Caco-2 (cell line): ENCODE results near the gene RHOBTB1. TPM values are rescaled to one million over a fixed set of nuclear protein-coding genes. Genes with fewer than 3 reads are reported as not detected.

Source experiments
- BruUV-seq: library from RNA; stranded (reverse); fragments of 400-500 nt; replicated peaks from 2 replicates; lab custom pipeline; 2021; lab: Mats Ljungman, UMichigan
- CTCF ChIA-PET: fragments of 300-600 bp; sonication (Branson Sonifier 250); formaldehyde crosslinking; loops from one replicate; lab custom pipeline; 2022; ENCODE audit warnings: antibody characterized with exemption; lab: Charles Lee
- POLR2A ChIA-PET: fragments of 300-600 bp; sonication (Branson Sonifier 250); formaldehyde crosslinking; loops from one replicate; lab custom pipeline; 2022; ENCODE audit warnings: antibody characterized with exemption; lab: Charles Lee
- DNase-seq, 2 experiments: peaks; one replicate each; pipeline versions ENCODE4 v3.0.0 to v3.0.0-alpha.2; 2020 to 2022
- H3K27me3 ChIP-seq: replicated peaks from 2 replicates; pipeline ENCODE4 v1.6.0; 2011; ENCODE audit warnings: low read length; ENCODE audit not compliant: control insufficient read depth, insufficient read depth
- H3K36me3 ChIP-seq: 2 replicates; pipeline ENCODE4 v1.5.1; 2011; ENCODE audit warnings: low read length; ENCODE audit not compliant: control insufficient read depth, insufficient read depth
- H3K4me1 ChIP-seq: fragments of 250-450 bp; sonication (Bioruptor Pico); 2 replicates; pipeline ENCODE4 v1.5.1; 2020; ENCODE audit warnings: mild to moderate bottlenecking
- H3K4me3 ChIP-seq: 2 replicates; pipeline ENCODE4 v1.5.1; 2011; ENCODE audit warnings: low read depth, mild to moderate bottlenecking, control low read depth, low read length
- H3K9me3 ChIP-seq: fragments of 250-450 bp; sonication (Bioruptor Pico); 2 replicates; pipeline ENCODE4 v1.5.1; 2020; ENCODE audit warnings: mild to moderate bottlenecking, moderate library complexity
- H3K27ac Mint-ChIP-seq: one replicate; pipeline ENCODE4 v1.8.0; 2022; ENCODE audit warnings: mixed read lengths; ENCODE audit not compliant: unreplicated experiment
- H3K27me3 Mint-ChIP-seq: one replicate; pipeline ENCODE4 v1.8.0; 2022; ENCODE audit warnings: mixed read lengths; ENCODE audit not compliant: insufficient read depth, unreplicated experiment
- H3K36me3 Mint-ChIP-seq: one replicate; pipeline ENCODE4 v1.8.0; 2022; ENCODE audit warnings: mild to moderate bottlenecking, mixed read lengths; ENCODE audit not compliant: insufficient read depth, unreplicated experiment
- H3K4me1 Mint-ChIP-seq: one replicate; pipeline ENCODE4 v1.8.0; 2022; ENCODE audit warnings: low read depth, mixed read lengths; ENCODE audit not compliant: unreplicated experiment
- H3K4me3 Mint-ChIP-seq: one replicate; pipeline ENCODE4 v1.8.0; 2022; ENCODE audit warnings: mild to moderate bottlenecking, moderate library complexity, mixed read lengths; ENCODE audit not compliant: unreplicated experiment
- H3K9me3 Mint-ChIP-seq: one replicate; pipeline ENCODE4 v1.8.0; 2022; ENCODE audit warnings: mixed read lengths; ENCODE audit not compliant: unreplicated experiment
- CTCF ChIP-seq, 2 experiments: fragments of 200-600 bp in 1 of 2; IDR thresholded peaks; 1 replicate in 1 of 2; 2 replicates in 1 of 2; pipeline versions ENCODE4 v1.5.1 to v1.8.0; 2011 to 2022; ENCODE audit warnings: antibody characterized with exemption in 1 of 2, control low read depth in 1 of 2, inconsistent platforms in 1 of 2, low read depth in 1 of 2, low read length in 1 of 2, mild to moderate bottlenecking in 1 of 2, moderate library complexity in 1 of 2; ENCODE audit not compliant: insufficient read depth in 1 of 2, severe bottlenecking in 1 of 2, unreplicated experiment in 1 of 2
- intact Hi-C: fragments of 100-400 bp; cut with micrococcal nuclease; formaldehyde crosslinking; loops from one replicate; pipeline ENCODE4 v1.10.0; 2022; ENCODE audit not compliant: unreplicated experiment
- total RNA-seq: library from RNA; stranded (reverse); gene quantifications from 2 replicates; pipeline ENCODE4 v1.2.3, GENCODE V29; 2022

RHOBTB1 gene
- total RNA-seq, 1 experiment from 2014 or later: 19.9 TPM

- ChIA-PET POLR2A (interaction anchor here (0.6 kb wide), 1 partner anchor 116 kb away, joined by 4 read pairs; the partner anchor contains the start of gene CDK1), CTCF (interaction anchor here (1.3 kb wide), 1 partner anchor 12 kb away, joined by 4 read pairs; no protein-coding TSS in a partner anchor)
- H3K9me3 Mint-ChIP-seq: no peaks in the 10 kb centered on the region
- H3K4me3 ChIP-seq: no peak overlapping the region
- no peaks in the 10 kb centered on the region for H3K36me3 Mint-ChIP-seq
- H3K4me1 ChIP-seq: peaks cover 9% of the 10 kb centered on the region; the same call in 1 of the 2 replicates
- no peaks in the 10 kb centered on the region for H3K36me3 ChIP-seq
- no peaks in the 10 kb centered on the region for H3K9me3 ChIP-seq
- no peaks in the 10 kb centered on the region for H3K27me3 ChIP-seq
- no peak overlapping the region for H3K4me3 Mint-ChIP-seq
- BruUV-seq: no TSS peak
- no peak for DNase-seq
- H3K27me3 Mint-ChIP-seq: no peaks in the 10 kb centered on the region
- peaks cover 13% of the 10 kb centered on the region for H3K4me1 Mint-ChIP-seq
- H3K27ac Mint-ChIP-seq: no peak overlapping the region
- intact Hi-C loops: no loop called here
- no peak for TF ChIP-seq CTCF (IDR thresholded peaks at IDR 0.05; ENCODE audit: insufficient read depth in 1 of 2, low read depth in 1 of 2, low read length in 1 of 2, severe bottlenecking in 1 of 2, unreplicated experiment in 1 of 2)
Observed at GRCh38 chr10:60894786-60895185, 49.2 kb downstream of the RHOBTB1 start.

DNA sequence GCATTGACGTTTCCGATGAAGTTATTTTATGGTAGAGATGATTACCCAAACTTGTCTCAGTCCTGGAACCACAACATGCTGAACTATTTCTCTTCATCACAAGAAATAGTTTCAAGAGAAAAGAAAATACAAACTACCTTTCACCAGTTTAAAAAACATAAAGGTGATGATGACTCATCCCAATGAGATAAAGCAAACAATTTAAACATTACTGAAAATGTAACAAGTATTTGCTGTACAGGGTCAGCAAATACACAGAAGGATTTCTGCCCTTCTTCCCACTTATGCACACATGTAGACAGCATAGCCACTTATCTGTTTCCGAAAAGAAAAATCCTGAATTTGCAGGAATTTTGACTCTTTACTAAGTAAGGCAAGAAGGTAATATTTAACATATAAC, 50.8 kb downstream of the RHOBTB1 start:
- Mint-ChIP-seq H3K27ac (no peak overlapping the region), H3K4me3 (no peak overlapping the region), H3K36me3 (no peaks in the 10 kb centered on the region), H3K27me3 (no peaks in the 10 kb centered on the region), H3K4me1 (peaks cover 13% of the 10 kb centered on the region), H3K9me3 (no peaks in the 10 kb centered on the region)
- Histone ChIP-seq H3K4me3 (no peak overlapping the region), H3K27me3 (no peaks in the 10 kb centered on the region), H3K36me3 (no peaks in the 10 kb centered on the region), H3K9me3 (no peaks in the 10 kb centered on the region), H3K4me1 (peaks cover 9% of the 10 kb centered on the region; the same call in 1 of the 2 replicates)
- ChIA-PET CTCF (no interaction called here), POLR2A (no interaction called here)
- DNase-seq: no peak
- intact Hi-C loops: no loop called here
- no TSS peak for BruUV-seq
- TF ChIP-seq CTCF (IDR thresholded peaks at IDR 0.05; ENCODE audit: insufficient read depth in 1 of 2, low read depth in 1 of 2, low read length in 1 of 2, severe bottlenecking in 1 of 2, unreplicated experiment in 1 of 2): no peak

GRCh38 chr10:60892571-60892970, 51.4 kb downstream of the RHOBTB1 start:
- no TSS peak for BruUV-seq
- Histone ChIP-seq H3K4me1 (peaks cover 9% of the 10 kb centered on the region; the same call in 1 of the 2 replicates), H3K9me3 (no peaks in the 10 kb centered on the region), H3K4me3 (no peak overlapping the region), H3K27me3 (no peaks in the 10 kb centered on the region), H3K36me3 (no peaks in the 10 kb centered on the region)
- no peak for TF ChIP-seq CTCF (IDR thresholded peaks at IDR 0.05; ENCODE audit: insufficient read depth in 1 of 2, low read depth in 1 of 2, low read length in 1 of 2, severe bottlenecking in 1 of 2, unreplicated experiment in 1 of 2)
- intact Hi-C loops: no loop called here
- peaks cover 13% of the 10 kb centered on the region for H3K4me1 Mint-ChIP-seq
- no peak overlapping the region for H3K4me3 Mint-ChIP-seq
- no peak for DNase-seq
- no peaks in the 10 kb centered on the region for H3K27me3 Mint-ChIP-seq
- ChIA-PET POLR2A (no interaction called here), CTCF (no interaction called here)
- no peak overlapping the region for H3K27ac Mint-ChIP-seq
- no peaks in the 10 kb centered on the region for H3K36me3 Mint-ChIP-seq
- H3K9me3 Mint-ChIP-seq: no peaks in the 10 kb centered on the region
